ENCODE results near the gene ANKRD45.

- TF ChIP-seq, protein P1, sequence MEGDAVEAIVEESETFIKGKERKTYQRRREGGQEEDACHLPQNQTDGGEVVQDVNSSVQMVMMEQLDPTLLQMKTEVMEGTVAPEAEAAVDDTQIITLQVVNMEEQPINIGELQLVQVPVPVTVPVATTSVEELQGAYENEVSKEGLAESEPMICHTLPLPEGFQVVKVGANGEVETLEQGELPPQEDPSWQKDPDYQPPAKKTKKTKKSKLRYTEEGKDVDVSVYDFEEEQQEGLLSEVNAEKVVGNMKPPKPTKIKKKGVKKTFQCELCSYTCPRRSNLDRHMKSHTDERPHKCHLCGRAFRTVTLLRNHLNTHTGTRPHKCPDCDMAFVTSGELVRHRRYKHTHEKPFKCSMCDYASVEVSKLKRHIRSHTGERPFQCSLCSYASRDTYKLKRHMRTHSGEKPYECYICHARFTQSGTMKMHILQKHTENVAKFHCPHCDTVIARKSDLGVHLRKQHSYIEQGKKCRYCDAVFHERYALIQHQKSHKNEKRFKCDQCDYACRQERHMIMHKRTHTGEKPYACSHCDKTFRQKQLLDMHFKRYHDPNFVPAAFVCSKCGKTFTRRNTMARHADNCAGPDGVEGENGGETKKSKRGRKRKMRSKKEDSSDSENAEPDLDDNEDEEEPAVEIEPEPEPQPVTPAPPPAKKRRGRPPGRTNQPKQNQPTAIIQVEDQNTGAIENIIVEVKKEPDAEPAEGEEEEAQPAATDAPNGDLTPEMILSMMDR (IDR thresholded peaks at IDR 0.05): no peak
- no peak for TF ChIP-seq POLR2A (IDR thresholded peaks at IDR 0.05)
These were observed 39.1 kb upstream of the ANKRD45 start for GRCh38 chr1:173708787-173709186.

Measured in esophagus squamous epithelium (tissue), 4 donors.